HCT116 (cell line): ENCODE results near the gene NR2C2AP.

ENCODE experiments used
- ATF3 ChIP-seq: IDR thresholded peaks from 2 replicates; pipeline ENCODE4 v1.6.1; 2012
- CTCF ChIP-seq, 3 experiments: fragments of 200-600 bp in 1 of 3; sonication (generic) in 1 of 3; IDR thresholded peaks in 2 of 3; conservative IDR thresholded peaks in 1 of 3; 2 replicates each; pipeline ENCODE4 v1.5.1; 2012 to 2017; ENCODE audit warnings: low read depth in 2 of 3, low read length in 2 of 3, antibody characterized with exemption in 1 of 3, borderline replicate concordance in 1 of 3, control low read depth in 1 of 3, mild to moderate bottlenecking in 1 of 3, mixed read lengths in 1 of 3, mixed run types in 1 of 3, moderate library complexity in 1 of 3; ENCODE audit not compliant: insufficient read depth in 1 of 3
- SIN3A ChIP-seq: IDR thresholded peaks from 2 replicates; pipeline ENCODE4 v1.6.1; 2012; ENCODE audit warnings: low read depth
- TCF7L2 ChIP-seq: IDR thresholded peaks from 2 replicates; pipeline ENCODE4 v1.7.0; 2011; ENCODE audit warnings: borderline replicate concordance, inconsistent platforms; ENCODE audit not compliant: insufficient read depth, insufficient read length; ENCODE audit errors: extremely low read depth

GRCh38 chr19:19202707-19203011 lies 555 bp downstream of the NR2C2AP start:
- TF ChIP-seq CTCF (IDR thresholded peaks at IDR 0.05 in 2 of 3, conservative IDR thresholded peaks at IDR 0.05 in 1 of 3; ENCODE audit: borderline replicate concordance in 1 of 3, insufficient read depth in 1 of 3, low read depth in 2 of 3, low read length in 2 of 3) = no peak
- no peak for TF ChIP-seq ATF3
- no peak for TF ChIP-seq TCF7L2
- no peak for TF ChIP-seq SIN3A
